ENCODE results near the gene MPZL2. TPM values are rescaled to one million over a fixed set of nuclear protein-coding genes. Genes with fewer than 3 reads are reported as not detected.
A peak's percentile ranks its signal among the peaks of the same experiment; 100 is the strongest.

The MPZL2 gene
- total RNA-seq, 1 donor from 2014 or later, result 11.8 TPM

DNA sequence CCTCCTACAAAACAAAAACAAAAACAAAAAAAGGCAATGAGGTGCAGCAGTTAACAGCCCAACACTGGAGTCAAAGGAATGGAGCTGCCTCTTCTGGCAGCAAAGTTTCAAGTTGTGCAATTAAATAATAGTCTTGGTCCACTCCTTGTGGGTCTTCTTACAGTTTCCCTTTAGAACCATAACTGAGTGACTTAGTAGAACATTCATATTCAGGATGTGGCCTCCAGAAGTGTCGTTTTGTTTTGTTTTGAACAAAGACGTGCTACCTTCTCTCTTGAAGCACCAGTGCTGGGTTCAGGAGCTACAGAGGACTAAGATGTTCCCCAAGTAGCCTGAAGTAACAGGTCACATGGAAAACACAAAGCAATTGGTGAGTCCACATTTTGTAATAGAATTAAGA is 37.3 kb downstream of the MPZL2 start:
- no peak for DNase-seq
- no peak for ATAC-seq
- intact Hi-C loops (cut with micrococcal nuclease), result no loop called here

GRCh38 chr11:118226296-118226695 is 37.8 kb downstream of the MPZL2 start:
- intact Hi-C loops (cut with micrococcal nuclease), result no loop called here
- ATAC-seq (no peak), DNase-seq (no peak)

DNA sequence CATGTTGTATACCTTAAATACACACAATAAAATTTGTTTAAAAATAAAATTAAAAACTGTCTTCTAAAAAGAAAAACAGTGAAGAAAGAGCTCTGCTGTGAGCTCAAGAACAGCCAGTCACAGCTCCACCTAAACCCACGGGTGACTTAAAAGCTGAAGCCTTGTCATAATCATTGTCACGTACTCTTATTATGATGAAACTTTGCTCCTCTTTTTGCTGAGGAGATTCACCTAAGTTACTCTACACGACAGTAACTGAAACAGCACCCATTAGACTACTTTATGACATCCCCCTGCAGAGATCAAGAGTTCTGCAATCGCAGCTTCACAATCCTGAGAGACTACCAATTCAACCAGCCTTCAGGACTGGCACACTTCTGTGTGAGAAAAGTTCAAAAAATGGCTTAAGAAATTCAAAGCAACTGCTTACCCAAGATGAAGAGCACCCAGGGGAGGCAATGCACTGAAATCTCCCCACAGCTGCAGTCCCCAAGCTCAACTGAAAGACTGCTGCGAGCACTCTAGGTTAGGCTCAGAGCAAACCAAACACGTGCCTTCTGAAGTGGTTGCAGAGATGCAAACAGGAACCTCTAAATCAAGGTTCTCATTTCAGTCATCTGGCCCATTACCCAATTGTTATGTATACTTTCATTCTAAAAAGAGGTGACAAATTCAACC is 39.4 kb downstream of the MPZL2 start, which contains the start of gene JAML:
JAML (minus strand) TSS at position 501 of the 678 bp plus-strand sequence. CDS start 10,145 bp downstream, outside the sequence.
- ATAC-seq, result peak; percentile 51
- DNase-seq, result no peak
- intact Hi-C loops (cut with micrococcal nuclease), result no loop called here

- no peak for DNase-seq
- intact Hi-C loops (cut with micrococcal nuclease), result no loop called here
- ATAC-seq, result no peak
Observed at GRCh38 chr11:118223992-118224391, 40.1 kb downstream of the MPZL2 start.

GRCh38 chr11:118223570-118223969 is 40.5 kb downstream of the MPZL2 start:
- ATAC-seq (no peak), DNase-seq (no peak)
- intact Hi-C loops (cut with micrococcal nuclease), result no loop called here

- intact Hi-C loops (cut with micrococcal nuclease), result no loop called here
- ATAC-seq, result no peak
Observed at GRCh38 chr11:118222437-118222836, 41.7 kb downstream of the MPZL2 start.

DNA sequence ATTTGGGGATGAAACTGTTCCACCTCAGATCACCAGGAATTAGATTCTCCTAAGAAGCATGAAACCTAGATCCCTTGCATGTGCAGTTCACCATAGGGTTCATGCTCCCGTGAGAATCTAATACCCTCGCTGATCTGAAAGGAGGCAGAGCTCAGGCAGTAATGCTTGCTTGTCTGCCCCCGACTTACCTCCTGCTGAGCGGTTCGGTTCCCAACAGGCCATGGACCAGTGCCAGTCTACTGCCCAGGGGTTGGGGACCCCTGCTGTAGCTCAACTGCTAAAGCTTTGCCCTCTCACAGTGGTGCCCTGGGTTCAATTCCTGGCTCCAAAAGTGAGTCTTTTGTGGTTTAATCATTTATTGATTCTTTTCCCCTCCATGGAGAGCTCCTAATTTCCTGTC is 42.7 kb downstream of the MPZL2 start:
- no peak for ATAC-seq
- intact Hi-C loops (cut with micrococcal nuclease), result no loop called here

More at GRCh38 chr11:118222437-118222836, 41.7 kb downstream of the MPZL2 start:
- DNase-seq, result no peak

GRCh38 chr11:118219732-118220131 is 44.4 kb downstream of the MPZL2 start:
- ATAC-seq (peak; percentile 48), DNase-seq (no peak)
- intact Hi-C loops (cut with micrococcal nuclease), result no loop called here

More for the DNA sequence above, 42.7 kb downstream of the MPZL2 start:
- no peak for DNase-seq

GRCh38 chr11:118219244-118219643 is 44.9 kb downstream of the MPZL2 start:
- no peak for ATAC-seq
- no peak for DNase-seq
- intact Hi-C loops (cut with micrococcal nuclease), result no loop called here

DNA sequence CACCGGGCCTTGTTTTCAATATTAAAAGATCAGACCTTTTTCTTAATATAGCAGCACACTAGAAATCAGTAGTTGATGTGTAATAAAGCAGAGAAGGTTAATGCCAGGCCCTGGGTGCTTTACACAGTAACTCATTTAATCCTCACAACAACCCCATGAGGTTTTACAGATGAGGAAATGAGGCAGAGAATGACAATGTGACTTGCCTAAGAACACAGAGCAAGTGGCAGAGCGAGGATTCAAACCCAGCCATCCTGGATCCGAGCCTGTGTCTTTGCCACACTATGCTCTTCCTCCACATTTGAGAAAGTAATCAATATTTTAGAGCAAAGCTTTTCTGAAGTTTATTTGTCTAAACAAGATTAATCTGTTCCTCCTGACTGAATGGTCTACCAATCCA is 46.5 kb downstream of the MPZL2 start:
- intact Hi-C loops (cut with micrococcal nuclease), result no loop called here
- ATAC-seq, result no peak
- DNase-seq, result no peak

DNA sequence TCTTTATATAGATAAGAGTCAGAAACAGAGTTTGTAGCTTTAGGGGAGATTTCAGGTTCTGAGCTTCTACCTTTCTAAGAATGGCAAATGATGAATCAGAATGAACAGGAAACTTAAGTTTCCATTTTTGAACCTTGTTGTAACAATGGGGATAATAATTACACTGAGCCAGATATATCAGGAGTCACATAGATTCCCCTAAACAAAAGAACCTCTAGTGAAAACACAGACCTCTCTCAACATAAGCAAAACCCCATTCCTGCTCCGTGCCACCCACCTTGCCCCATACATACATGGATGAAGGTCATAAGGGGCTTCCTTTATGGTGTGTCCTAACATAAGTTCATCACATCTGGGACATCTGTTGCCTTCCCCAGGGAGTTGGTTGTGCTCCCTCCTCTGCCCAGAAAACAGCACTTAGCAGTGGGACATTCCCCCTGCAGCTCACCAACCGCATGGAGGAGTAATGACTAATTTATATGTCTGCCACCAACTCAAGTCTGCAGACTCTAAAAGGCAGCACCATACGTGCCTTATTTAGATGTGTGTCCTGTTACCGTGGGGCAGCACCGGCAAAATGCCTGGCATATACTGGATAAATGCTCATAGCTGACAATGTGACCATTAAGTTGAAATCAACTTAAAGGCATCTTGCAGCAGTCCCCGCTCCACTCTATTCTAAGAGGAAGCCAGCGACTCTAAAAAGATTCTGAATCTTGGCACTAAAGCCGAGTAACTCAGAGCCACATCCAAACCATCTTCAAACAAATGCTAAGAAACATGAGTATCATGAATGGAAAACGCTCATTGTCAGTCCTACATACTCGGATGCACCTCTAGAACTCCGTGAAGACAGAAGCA is 47.2 kb downstream of the MPZL2 start:
- ATAC-seq (no peak), DNase-seq (no peak)
- intact Hi-C loops (cut with micrococcal nuclease), result no loop called here

GRCh38 chr11:118215765-118216164 is 48.3 kb downstream of the MPZL2 start:
- intact Hi-C loops (cut with micrococcal nuclease), result no loop called here
- DNase-seq (no peak), ATAC-seq (no peak)

DNA sequence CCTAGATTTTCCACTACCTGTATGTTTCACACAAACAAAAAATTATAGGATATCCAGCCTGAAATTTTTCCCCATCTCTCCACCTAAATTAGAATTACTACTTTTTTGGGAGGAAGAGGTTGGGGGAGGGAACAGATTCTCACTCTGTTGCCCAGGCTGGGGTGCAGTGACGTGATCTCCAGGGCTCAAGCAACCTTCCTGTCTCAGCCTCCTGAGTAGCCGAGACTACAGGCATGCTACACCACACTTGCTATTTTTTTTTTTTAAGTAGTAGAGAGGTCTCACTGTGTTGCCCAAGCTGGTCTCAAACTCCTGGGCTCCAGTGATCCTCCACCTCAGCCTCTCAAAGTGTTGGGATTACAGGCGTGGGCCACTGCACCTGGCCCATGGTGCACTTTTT is 48.8 kb downstream of the MPZL2 start:
- intact Hi-C loops (cut with micrococcal nuclease), result no loop called here
- no peak for ATAC-seq
- DNase-seq, result no peak

DNA sequence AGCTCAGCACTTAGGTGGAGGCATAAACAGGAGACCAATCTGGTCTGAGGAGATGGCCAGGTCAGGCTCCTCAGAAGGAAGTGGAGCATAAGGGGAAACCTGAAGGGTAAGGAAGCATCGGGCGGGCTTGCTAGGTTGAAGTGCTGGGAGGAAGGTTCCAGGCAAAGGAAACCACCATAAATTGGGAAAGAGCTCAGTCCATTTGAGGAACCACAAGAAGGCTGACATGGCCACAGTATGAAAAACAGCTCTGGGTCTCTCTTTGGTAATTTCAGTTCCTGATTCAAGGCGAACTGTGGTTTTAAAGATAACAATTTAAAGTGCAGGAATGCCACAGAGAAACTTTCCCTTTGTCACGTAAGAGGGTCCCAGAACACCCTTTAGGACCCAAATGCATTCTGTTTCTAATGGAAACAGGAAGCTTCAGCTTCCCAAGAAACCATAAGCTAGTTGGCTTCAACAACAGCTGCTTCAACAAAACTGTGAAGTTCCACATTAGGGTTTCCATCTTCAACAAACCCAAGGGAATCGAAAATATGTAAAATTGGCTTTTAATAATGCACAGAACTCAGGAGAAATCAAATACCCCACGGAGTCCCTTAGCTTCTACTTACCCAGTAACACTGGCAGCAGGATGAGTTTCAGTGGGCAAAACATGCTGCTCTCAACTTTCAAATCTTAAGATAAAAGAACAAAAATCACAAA is 49.7 kb downstream of the MPZL2 start:
- no peak for DNase-seq
- ATAC-seq, result peak; percentile 48
- intact Hi-C loops (cut with micrococcal nuclease), result no loop called here

- intact Hi-C loops (cut with micrococcal nuclease), result no loop called here
- DNase-seq (no peak), ATAC-seq (no peak)
Observed at GRCh38 chr11:118213781-118214180, 50.3 kb downstream of the MPZL2 start.

DNA sequence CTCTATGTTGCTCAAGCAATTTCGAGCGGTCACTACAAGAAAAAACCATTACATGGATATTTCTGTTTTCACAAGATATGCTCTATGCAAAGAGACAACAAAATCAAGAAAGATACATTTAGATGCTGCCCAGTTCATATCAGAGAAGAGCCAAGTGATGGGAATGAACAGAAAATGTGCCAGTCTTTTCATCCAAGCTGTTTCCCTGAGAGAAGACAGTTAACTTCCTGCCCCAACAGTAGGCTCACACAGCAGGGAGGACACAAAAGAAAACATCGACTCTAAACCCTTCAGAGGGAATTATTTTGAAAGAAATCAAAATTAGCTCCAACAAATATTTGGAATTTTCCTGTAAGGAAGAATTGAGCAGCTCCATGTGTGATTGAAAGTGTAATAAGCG is 50.9 kb downstream of the MPZL2 start:
- ATAC-seq, result no peak
- intact Hi-C loops (cut with micrococcal nuclease), result no loop called here
- no peak for DNase-seq

GRCh38 chr11:118212781-118213191 is 51.3 kb downstream of the MPZL2 start:
- ATAC-seq (peak; percentile 17), DNase-seq (no peak)
- intact Hi-C loops (cut with micrococcal nuclease), result no loop called here

GRCh38 chr11:118212131-118212725 is 51.9 kb downstream of the MPZL2 start:
- DNase-seq, result peak; percentile 49
- peak; percentile 82 for ATAC-seq
- intact Hi-C loops (cut with micrococcal nuclease), result no loop called here

GRCh38 chr11:118211006-118211405 is 53.1 kb downstream of the MPZL2 start:
- ATAC-seq (peak; percentile 57), DNase-seq (peak; percentile 44)
- intact Hi-C loops (cut with micrococcal nuclease), result no loop called here

Data from left ventricle myocardium superior (tissue), 1 donor.